Caco-2 (cell line): Measurements from ENCODE around the gene RIPK3. TPM values are rescaled to one million over a fixed set of nuclear protein-coding genes. Genes with fewer than 3 reads are reported as not detected.

Experiments
- BruUV-seq: library from RNA; stranded (reverse); fragments of 400-500 nt; replicated peaks from 2 replicates; lab custom pipeline; 2021; lab: Mats Ljungman, UMichigan
- CTCF ChIA-PET: fragments of 300-600 bp; sonication (Branson Sonifier 250); formaldehyde crosslinking; loops from one replicate; lab custom pipeline; 2022; ENCODE audit warnings: antibody characterized with exemption; lab: Charles Lee
- POLR2A ChIA-PET: fragments of 300-600 bp; sonication (Branson Sonifier 250); formaldehyde crosslinking; loops from one replicate; lab custom pipeline; 2022; ENCODE audit warnings: antibody characterized with exemption; lab: Charles Lee
- DNase-seq, 2 experiments: peaks; one replicate each; pipeline versions ENCODE4 v3.0.0 to v3.0.0-alpha.2; 2020 to 2022
- H3K27me3 ChIP-seq: replicated peaks from 2 replicates; pipeline ENCODE4 v1.6.0; 2011; ENCODE audit warnings: low read length; ENCODE audit not compliant: control insufficient read depth, insufficient read depth
- H3K36me3 ChIP-seq: 2 replicates; pipeline ENCODE4 v1.5.1; 2011; ENCODE audit warnings: low read length; ENCODE audit not compliant: control insufficient read depth, insufficient read depth
- H3K4me1 ChIP-seq: fragments of 250-450 bp; sonication (Bioruptor Pico); 2 replicates; pipeline ENCODE4 v1.5.1; 2020; ENCODE audit warnings: mild to moderate bottlenecking
- H3K4me3 ChIP-seq: 2 replicates; pipeline ENCODE4 v1.5.1; 2011; ENCODE audit warnings: low read depth, mild to moderate bottlenecking, control low read depth, low read length
- H3K9me3 ChIP-seq: fragments of 250-450 bp; sonication (Bioruptor Pico); 2 replicates; pipeline ENCODE4 v1.5.1; 2020; ENCODE audit warnings: mild to moderate bottlenecking, moderate library complexity
- H3K27ac Mint-ChIP-seq: one replicate; pipeline ENCODE4 v1.8.0; 2022; ENCODE audit warnings: mixed read lengths; ENCODE audit not compliant: unreplicated experiment
- H3K27me3 Mint-ChIP-seq: one replicate; pipeline ENCODE4 v1.8.0; 2022; ENCODE audit warnings: mixed read lengths; ENCODE audit not compliant: insufficient read depth, unreplicated experiment
- H3K36me3 Mint-ChIP-seq: one replicate; pipeline ENCODE4 v1.8.0; 2022; ENCODE audit warnings: mild to moderate bottlenecking, mixed read lengths; ENCODE audit not compliant: insufficient read depth, unreplicated experiment
- H3K4me1 Mint-ChIP-seq: one replicate; pipeline ENCODE4 v1.8.0; 2022; ENCODE audit warnings: low read depth, mixed read lengths; ENCODE audit not compliant: unreplicated experiment
- H3K4me3 Mint-ChIP-seq: one replicate; pipeline ENCODE4 v1.8.0; 2022; ENCODE audit warnings: mild to moderate bottlenecking, moderate library complexity, mixed read lengths; ENCODE audit not compliant: unreplicated experiment
- H3K9me3 Mint-ChIP-seq: one replicate; pipeline ENCODE4 v1.8.0; 2022; ENCODE audit warnings: mixed read lengths; ENCODE audit not compliant: unreplicated experiment
- intact Hi-C: fragments of 100-400 bp; cut with micrococcal nuclease; formaldehyde crosslinking; loops from one replicate; pipeline ENCODE4 v1.10.0; 2022; ENCODE audit not compliant: unreplicated experiment
- total RNA-seq: library from RNA; stranded (reverse); gene quantifications from 2 replicates; pipeline ENCODE4 v1.2.3, GENCODE V29; 2022
- TF ChIP-seq, protein P1 (sequence below), 2 experiments: fragments of 200-600 bp in 1 of 2; IDR thresholded peaks; 1 replicate in 1 of 2; 2 replicates in 1 of 2; pipeline versions ENCODE4 v1.5.1 to v1.8.0; 2011 to 2022; ENCODE audit warnings: antibody characterized with exemption in 1 of 2, control low read depth in 1 of 2, inconsistent platforms in 1 of 2, low read depth in 1 of 2, low read length in 1 of 2, mild to moderate bottlenecking in 1 of 2, moderate library complexity in 1 of 2; ENCODE audit not compliant: insufficient read depth in 1 of 2, severe bottlenecking in 1 of 2, unreplicated experiment in 1 of 2

The RIPK3 gene
- total RNA-seq, 1 experiment from 2014 or later, result 1.5 TPM

GRCh38 chr14:24353559-24354481, 14.0 kb upstream of the RIPK3 start:
- POLR2A ChIA-PET, result no interaction called here
- CTCF ChIA-PET, result interaction anchor here (0.8 kb wide), 1 partner anchor 78 kb away, joined by 3 read pairs; no protein-coding TSS in a partner anchor
- Histone ChIP-seq H3K4me3 (no peak overlapping the region), H3K27me3 (no peaks in the 10 kb centered on the region), H3K9me3 (no peaks in the 10 kb centered on the region), H3K36me3 (no peaks in the 10 kb centered on the region), H3K4me1 (peaks cover 4% of the 10 kb centered on the region; the same call in 1 of the 2 replicates)
- TF ChIP-seq, protein P1, sequence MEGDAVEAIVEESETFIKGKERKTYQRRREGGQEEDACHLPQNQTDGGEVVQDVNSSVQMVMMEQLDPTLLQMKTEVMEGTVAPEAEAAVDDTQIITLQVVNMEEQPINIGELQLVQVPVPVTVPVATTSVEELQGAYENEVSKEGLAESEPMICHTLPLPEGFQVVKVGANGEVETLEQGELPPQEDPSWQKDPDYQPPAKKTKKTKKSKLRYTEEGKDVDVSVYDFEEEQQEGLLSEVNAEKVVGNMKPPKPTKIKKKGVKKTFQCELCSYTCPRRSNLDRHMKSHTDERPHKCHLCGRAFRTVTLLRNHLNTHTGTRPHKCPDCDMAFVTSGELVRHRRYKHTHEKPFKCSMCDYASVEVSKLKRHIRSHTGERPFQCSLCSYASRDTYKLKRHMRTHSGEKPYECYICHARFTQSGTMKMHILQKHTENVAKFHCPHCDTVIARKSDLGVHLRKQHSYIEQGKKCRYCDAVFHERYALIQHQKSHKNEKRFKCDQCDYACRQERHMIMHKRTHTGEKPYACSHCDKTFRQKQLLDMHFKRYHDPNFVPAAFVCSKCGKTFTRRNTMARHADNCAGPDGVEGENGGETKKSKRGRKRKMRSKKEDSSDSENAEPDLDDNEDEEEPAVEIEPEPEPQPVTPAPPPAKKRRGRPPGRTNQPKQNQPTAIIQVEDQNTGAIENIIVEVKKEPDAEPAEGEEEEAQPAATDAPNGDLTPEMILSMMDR (IDR thresholded peaks at IDR 0.05; ENCODE audit: insufficient read depth in 1 of 2, low read depth in 1 of 2, low read length in 1 of 2, severe bottlenecking in 1 of 2, unreplicated experiment in 1 of 2), result no peak
- intact Hi-C loops, result no loop called here
- Mint-ChIP-seq H3K36me3 (no peaks in the 10 kb centered on the region), H3K9me3 (no peaks in the 10 kb centered on the region), H3K4me1 (peaks cover 10% of the 10 kb centered on the region), H3K27ac (no peak overlapping the region), H3K27me3 (peaks cover 10% of the 10 kb centered on the region), H3K4me3 (no peak overlapping the region)
- no peak for DNase-seq
- BruUV-seq, result no TSS peak

- TF ChIP-seq, protein P1 (IDR thresholded peaks at IDR 0.05; ENCODE audit: insufficient read depth in 1 of 2, low read depth in 1 of 2, low read length in 1 of 2, severe bottlenecking in 1 of 2, unreplicated experiment in 1 of 2), result peak in 1 of 2 experiments; percentile 6
- no peaks in the 10 kb centered on the region for H3K27me3 ChIP-seq
- H3K36me3 Mint-ChIP-seq, result no peaks in the 10 kb centered on the region
- H3K4me3 ChIP-seq, result no peak overlapping the region
- no peaks in the 10 kb centered on the region for H3K36me3 ChIP-seq
- H3K4me1 ChIP-seq, result peaks cover 4% of the 10 kb centered on the region; the same call in 1 of the 2 replicates
- ChIA-PET POLR2A (interaction anchor here (1.3 kb wide), 1 partner anchor 80 kb away, joined by 3 read pairs; no protein-coding TSS in a partner anchor), CTCF (interaction anchor here (1.1 to 1.7 kb wide), 3 partner anchors 14 to 80 kb away, joined by 3 to 6 read pairs (median 4); no protein-coding TSS in a partner anchor)
- BruUV-seq, result no TSS peak
- no peak for DNase-seq
- H3K9me3 ChIP-seq, result no peaks in the 10 kb centered on the region
- peaks cover 10% of the 10 kb centered on the region for H3K4me1 Mint-ChIP-seq
- H3K9me3 Mint-ChIP-seq, result no peaks in the 10 kb centered on the region
- H3K27ac Mint-ChIP-seq, result no peak overlapping the region
- intact Hi-C loops, result no loop called here
- H3K4me3 Mint-ChIP-seq, result no peak overlapping the region
- peaks cover 10% of the 10 kb centered on the region for H3K27me3 Mint-ChIP-seq
Observed at GRCh38 chr14:24351517-24351916, 11.7 kb upstream of the RIPK3 start.

- H3K36me3 ChIP-seq, result no peaks in the 10 kb centered on the region
- H3K36me3 Mint-ChIP-seq, result no peaks in the 10 kb centered on the region
Observed at GRCh38 chr14:24349742-24350141, 10.0 kb upstream of the RIPK3 start.

More at GRCh38 chr14:24349742-24350141, 10.0 kb upstream of the RIPK3 start:
- H3K27me3 Mint-ChIP-seq, result peaks cover 10% of the 10 kb centered on the region
- H3K4me3 Mint-ChIP-seq, result no peak overlapping the region
- no peak for DNase-seq
- TF ChIP-seq, protein P1 (IDR thresholded peaks at IDR 0.05; ENCODE audit: insufficient read depth in 1 of 2, low read depth in 1 of 2, low read length in 1 of 2, severe bottlenecking in 1 of 2, unreplicated experiment in 1 of 2), result no peak
- ChIA-PET POLR2A (no interaction called here), CTCF (interaction anchor here (0.9 to 1.1 kb wide), 2 partner anchors 42 to 82 kb away, joined by 3 to 4 read pairs; partner anchors contain the start of gene CIDEB)
- H3K27ac Mint-ChIP-seq, result no peak overlapping the region
- H3K4me1 Mint-ChIP-seq, result peaks cover 10% of the 10 kb centered on the region
- intact Hi-C loops, result loop anchor here (5.0 kb wide), 1 partner anchor 73 kb away; no protein-coding TSS in a partner anchor
- H3K9me3 ChIP-seq, result no peaks in the 10 kb centered on the region
- H3K4me3 ChIP-seq, result no peak overlapping the region
- H3K4me1 ChIP-seq, result peaks cover 4% of the 10 kb centered on the region; the same call in 1 of the 2 replicates
- no TSS peak for BruUV-seq
- no peaks in the 10 kb centered on the region; the same call in 1 of the 2 replicates for H3K27me3 ChIP-seq
- no peaks in the 10 kb centered on the region for H3K9me3 Mint-ChIP-seq
